Medulla oblongata (tissue), 1 donor: ENCODE measurements around the gene MRPL23.

Source experiments
- DNase-seq: peaks from one replicate; pipeline ENCODE4 v3.0.0-alpha.2; 2015; ENCODE audit errors: extremely low spot score

The MRPL23 gene

GRCh38 chr11:1946812-1947484 lies at the start of gene MRPL23:
MRPL23 (plus strand) TSS chr11:1947332; CDS start chr11:1947363, 31 bp downstream.
- no peak for DNase-seq

GRCh38 chr11:1899090-1899489 lies 48.0 kb upstream of the MRPL23 start:
- no peak for DNase-seq

- no peak for DNase-seq
Observed at GRCh38 chr11:1899686-1900085, 47.4 kb upstream of the MRPL23 start.

GRCh38 chr11:1906181-1906580 lies 41.0 kb upstream of the MRPL23 start:
- no peak for DNase-seq

- no peak for DNase-seq
Observed at GRCh38 chr11:1906611-1907423, 40.3 kb upstream of the MRPL23 start.

GRCh38 chr11:1908618-1909017 lies 38.5 kb upstream of the MRPL23 start:
- DNase-seq: no peak

GRCh38 chr11:1909524-1909923 lies 37.6 kb upstream of the MRPL23 start:
- DNase-seq: no peak

- DNase-seq: peak; percentile 14
Observed at GRCh38 chr11:1912289-1912878, 34.7 kb upstream of the MRPL23 start.

GRCh38 chr11:1913271-1914060 lies 33.7 kb upstream of the MRPL23 start:
- no peak for DNase-seq

GRCh38 chr11:1915795-1916131 lies 31.4 kb upstream of the MRPL23 start:
- DNase-seq: no peak

- no peak for DNase-seq
Observed at GRCh38 chr11:1916132-1916985, 30.8 kb upstream of the MRPL23 start.

GRCh38 chr11:1916986-1917522 lies 30.1 kb upstream of the MRPL23 start:
- no peak for DNase-seq

GRCh38 chr11:1917523-1918435 lies 29.4 kb upstream of the MRPL23 start:
- no peak for DNase-seq

GRCh38 chr11:1918436-1919315 lies 28.5 kb upstream of the MRPL23 start:
- no peak for DNase-seq

GRCh38 chr11:1919391-1920127 lies 27.6 kb upstream of the MRPL23 start, which contains the start of gene TNNT3:
TNNT3 (plus strand) TSS chr11:1919703; CDS start chr11:1922875, 3,172 bp downstream.
- no peak for DNase-seq

- no peak for DNase-seq
Observed at GRCh38 chr11:1920128-1920908, 26.8 kb upstream of the MRPL23 start.

- no peak for DNase-seq
Observed at GRCh38 chr11:1920909-1921573, 26.1 kb upstream of the MRPL23 start.
